CD14-positive monocyte (primary cell): ENCODE results near the gene HAS3. TPM values are rescaled to one million over a fixed set of nuclear protein-coding genes. Genes with fewer than 3 reads are reported as not detected.

Experiments used
- DNase-seq, 3 donors: peaks; one replicate each; pipeline ENCODE4 v3.0.0-alpha.2; 2011 to 2022
- H2AFZ ChIP-seq: 2 replicates; pipeline ENCODE4 v1.6.0; 2012; ENCODE audit warnings: mild to moderate bottlenecking, low read depth, low read length, inconsistent platforms; ENCODE audit not compliant: insufficient read depth, poor library complexity, severe bottlenecking
- H3K27ac ChIP-seq, 2 donors: 1 replicate in 1 of 2; 2 replicates in 1 of 2; pipeline ENCODE4 v1.5.1; 2012 to 2013; ENCODE audit warnings: low read length in 2 of 2, control low read depth in 1 of 2, inconsistent platforms in 1 of 2, low read depth in 1 of 2, mild to moderate bottlenecking in 1 of 2
- H3K27me3 ChIP-seq, 2 donors: one replicate each; pipeline versions ENCODE4 v1.6.0 to v1.6.1; 2011 to 2013; ENCODE audit warnings: low read length in 2 of 2; ENCODE audit not compliant: control insufficient read depth in 2 of 2, insufficient read depth in 2 of 2
- H3K36me3 ChIP-seq, 2 donors: replicated peaks in 1 of 2; 1 replicate in 1 of 2; 2 replicates in 1 of 2; pipeline versions ENCODE4 v1.5.1 to v1.6.1; 2012 to 2013; ENCODE audit warnings: low read length in 2 of 2, control low read depth in 1 of 2, inconsistent platforms in 1 of 2, mild to moderate bottlenecking in 1 of 2; ENCODE audit not compliant: insufficient read depth in 2 of 2, control insufficient read depth in 1 of 2
- H3K4me1 ChIP-seq, 2 donors: 1 replicate in 1 of 2; 2 replicates in 1 of 2; pipeline versions ENCODE4 v1.5.1 to v1.6.1; 2012 to 2013; ENCODE audit warnings: low read length in 2 of 2, control low read depth in 1 of 2, inconsistent platforms in 1 of 2, mild to moderate bottlenecking in 1 of 2, moderate library complexity in 1 of 2; ENCODE audit not compliant: insufficient read depth in 2 of 2, control insufficient read depth in 1 of 2
- H3K4me2 ChIP-seq: replicated peaks from 2 replicates; pipeline ENCODE3; 2012; ENCODE audit warnings: low read length, moderate library complexity, mild to moderate bottlenecking; ENCODE audit not compliant: poor library complexity, severe bottlenecking; ENCODE audit errors: extremely low read depth
- H3K4me3 ChIP-seq, 3 experiments: fragments of 200-600 bp in 1 of 3; sonication (generic) in 1 of 3; replicated peaks in 1 of 3; 1 replicate in 2 of 3; 2 replicates in 1 of 3; pipeline ENCODE4 v1.5.1; 2011 to 2013; ENCODE audit warnings: low read length in 3 of 3, mild to moderate bottlenecking in 3 of 3, control low read depth in 2 of 3, low read depth in 2 of 3, inconsistent platforms in 1 of 3, moderate library complexity in 1 of 3
- H3K79me2 ChIP-seq: 2 replicates; pipeline ENCODE4 v1.6.0; 2012; ENCODE audit warnings: mild to moderate bottlenecking, control low read depth, inconsistent platforms, low read length, moderate library complexity; ENCODE audit not compliant: insufficient read depth
- H3K9ac ChIP-seq: 2 replicates; pipeline ENCODE4 v1.6.0; 2017; ENCODE audit warnings: low read length, mild to moderate bottlenecking; ENCODE audit not compliant: insufficient read depth, poor library complexity, severe bottlenecking
- H3K9me3 ChIP-seq, 2 donors: replicated peaks in 1 of 2; 1 replicate in 1 of 2; 2 replicates in 1 of 2; pipeline versions ENCODE4 v1.5.1 to v1.6.1; 2012 to 2013; ENCODE audit warnings: low read length in 2 of 2, control low read depth in 1 of 2; ENCODE audit not compliant: control insufficient read depth in 1 of 2, insufficient read depth in 1 of 2
- H4K20me1 ChIP-seq: 2 replicates; pipeline ENCODE4 v1.6.0; 2012; ENCODE audit warnings: mild to moderate bottlenecking, low read length, control low read depth, moderate library complexity; ENCODE audit not compliant: insufficient read depth
- H3K27ac Mint-ChIP-seq, 7 donors: one replicate each; pipeline ENCODE4 v1.8.0; 2020; ENCODE audit warnings: mild to moderate bottlenecking in 7 of 7, mixed read lengths in 7 of 7, moderate library complexity in 6 of 7, inconsistent platforms in 2 of 7
- H3K27me3 Mint-ChIP-seq, 3 donors: one replicate each; pipeline ENCODE4 v1.8.0; 2021 to 2022; ENCODE audit warnings: low read depth in 3 of 3, mild to moderate bottlenecking in 3 of 3, mixed read lengths in 3 of 3, moderate library complexity in 3 of 3, inconsistent platforms in 1 of 3
- H3K36me3 Mint-ChIP-seq, 2 donors: one replicate each; pipeline ENCODE4 v1.8.0; 2020; ENCODE audit warnings: mixed read lengths in 2 of 2, inconsistent platforms in 1 of 2, mild to moderate bottlenecking in 1 of 2
- H3K4me1 Mint-ChIP-seq: one replicate; pipeline ENCODE4 v1.8.0; 2020; ENCODE audit warnings: mild to moderate bottlenecking, mixed read lengths
- H3K4me3 Mint-ChIP-seq, 2 donors: one replicate each; pipeline ENCODE4 v1.8.0; 2020; ENCODE audit warnings: mild to moderate bottlenecking in 2 of 2, mixed read lengths in 2 of 2, moderate library complexity in 1 of 2
- H3K9me3 Mint-ChIP-seq, 7 donors: one replicate each; pipeline ENCODE4 v1.8.0; 2020 to 2022; ENCODE audit warnings: mixed read lengths in 7 of 7, mild to moderate bottlenecking in 6 of 7, moderate library complexity in 6 of 7, inconsistent platforms in 2 of 7
- WGBS: methylation state at CpG from one replicate; pipeline ENCODE4 v1.1.5; 2013; ENCODE audit warnings: missing lambda C conversion rate; ENCODE audit not compliant: insufficient coverage; 5-methylcytosine and 5-hydroxymethylcytosine counted together
- intact Hi-C, 2 donors: fragments of 100-400 bp; cut with micrococcal nuclease; formaldehyde crosslinking; loops; one replicate each; pipeline versions ENCODE4 v1.15.0 to v1.15.1; 2023
- polyA plus RNA-seq, 3 donors: library from polyadenylated mRNA; depleted of rRNA in 1 of 3; unstranded in 2 of 3; stranded (reverse) in 1 of 3; fragments of 300-500 nt in 2 of 3; fragments of >200 nt in 1 of 3; fragmentation: Illumina TruSeq in 2 of 3; gene quantifications; 1 replicate in 2 of 3; 2 replicates in 1 of 3; pipeline ENCODE4 v1.2.3, GENCODE V29; 2012 to 2021
- TF ChIP-seq, protein P1 (sequence below): fragments of 200-600 bp; IDR thresholded peaks from one replicate; pipeline ENCODE4 v1.8.0; 2022; ENCODE audit warnings: antibody characterized with exemption, mild to moderate bottlenecking

Gene HAS3
- polyA plus RNA-seq, 3 donors: 1.3 TPM; not detected in 2

- Histone ChIP-seq H3K27me3 (no peaks in the 10 kb centered on the region), H3K9ac (no peak overlapping the region), H2AFZ (no peak overlapping the region), H3K36me3 (peaks cover 56 to 88% of the 10 kb centered on the region in 2 donors), H3K27ac (no peak overlapping the region), H3K4me1 (no peaks in the 10 kb centered on the region), H3K79me2 (no peaks in the 10 kb centered on the region), H4K20me1 (no peaks in the 10 kb centered on the region), H3K4me2 (no peak overlapping the region), H3K9me3 (no peaks in the 10 kb centered on the region), H3K4me3 (no peak overlapping the region)
- Mint-ChIP-seq H3K36me3 (peaks cover 66 to 81% of the 10 kb centered on the region in 2 donors), H3K27ac (no peak overlapping the region), H3K9me3 (no peaks in the 10 kb centered on the region), H3K4me1 (no peaks in the 10 kb centered on the region), H3K4me3 (no peak overlapping the region), H3K27me3 (no peaks in the 10 kb centered on the region)
- DNase-seq: no peak
- TF ChIP-seq, protein P1, sequence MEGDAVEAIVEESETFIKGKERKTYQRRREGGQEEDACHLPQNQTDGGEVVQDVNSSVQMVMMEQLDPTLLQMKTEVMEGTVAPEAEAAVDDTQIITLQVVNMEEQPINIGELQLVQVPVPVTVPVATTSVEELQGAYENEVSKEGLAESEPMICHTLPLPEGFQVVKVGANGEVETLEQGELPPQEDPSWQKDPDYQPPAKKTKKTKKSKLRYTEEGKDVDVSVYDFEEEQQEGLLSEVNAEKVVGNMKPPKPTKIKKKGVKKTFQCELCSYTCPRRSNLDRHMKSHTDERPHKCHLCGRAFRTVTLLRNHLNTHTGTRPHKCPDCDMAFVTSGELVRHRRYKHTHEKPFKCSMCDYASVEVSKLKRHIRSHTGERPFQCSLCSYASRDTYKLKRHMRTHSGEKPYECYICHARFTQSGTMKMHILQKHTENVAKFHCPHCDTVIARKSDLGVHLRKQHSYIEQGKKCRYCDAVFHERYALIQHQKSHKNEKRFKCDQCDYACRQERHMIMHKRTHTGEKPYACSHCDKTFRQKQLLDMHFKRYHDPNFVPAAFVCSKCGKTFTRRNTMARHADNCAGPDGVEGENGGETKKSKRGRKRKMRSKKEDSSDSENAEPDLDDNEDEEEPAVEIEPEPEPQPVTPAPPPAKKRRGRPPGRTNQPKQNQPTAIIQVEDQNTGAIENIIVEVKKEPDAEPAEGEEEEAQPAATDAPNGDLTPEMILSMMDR: no peak
- 100% methylated on average over 1 of the region's 1 CpG for WGBS
- intact Hi-C loops: no loop called here
These were observed 54.7 kb downstream of the HAS3 start for GRCh38 chr16:69160192-69160591.

DNA sequence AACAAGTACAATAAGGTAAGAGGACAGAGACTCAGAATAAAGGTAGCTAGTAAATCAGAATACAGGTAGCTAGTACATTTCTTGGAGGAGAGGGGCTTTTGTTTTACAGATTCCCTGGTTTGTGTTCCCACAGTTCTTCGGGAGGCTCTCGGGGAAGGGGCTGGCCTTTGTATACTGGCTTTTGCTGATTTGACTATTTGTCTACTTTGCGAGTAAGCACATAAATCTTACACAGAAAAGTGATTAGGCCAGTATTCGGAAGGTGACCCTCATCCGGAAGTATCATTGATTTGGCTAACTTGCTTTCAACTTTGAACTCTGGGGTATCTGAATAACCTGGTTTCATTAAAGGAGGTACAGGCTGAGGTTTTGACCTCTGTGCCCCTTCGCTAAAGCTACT, 60.1 kb downstream of the HAS3 start:
- no peak overlapping the region for H2AFZ ChIP-seq
- peaks cover 2 to 9% (median 9%) of the 10 kb centered on the region in 3 donors for H3K27me3 Mint-ChIP-seq
- H3K4me3 ChIP-seq: no peak overlapping the region
- H3K9me3 ChIP-seq: no peaks in the 10 kb centered on the region
- H3K27ac Mint-ChIP-seq: no peak overlapping the region
- peaks cover 55 to 84% of the 10 kb centered on the region in 2 donors for H3K36me3 ChIP-seq
- intact Hi-C loops: no loop called here
- H3K27ac ChIP-seq: no peak overlapping the region
- peaks cover 0 to 10% (median 0%) of the 10 kb centered on the region in 7 donors for H3K9me3 Mint-ChIP-seq
- WGBS: 100% methylated on average over 4 of the region's 6 CpGs
- TF ChIP-seq, protein P1: no peak
- H4K20me1 ChIP-seq: no peaks in the 10 kb centered on the region
- H3K4me1 ChIP-seq: peaks cover 0 to 3% of the 10 kb centered on the region in 2 donors
- H3K27me3 ChIP-seq: no peaks in the 10 kb centered on the region
- H3K4me3 Mint-ChIP-seq: no peak overlapping the region
- no peak overlapping the region for H3K4me2 ChIP-seq
- no peak overlapping the region for H3K9ac ChIP-seq
- peaks cover 77 to 85% of the 10 kb centered on the region in 2 donors for H3K36me3 Mint-ChIP-seq
- peaks cover 2% of the 10 kb centered on the region for H3K4me1 Mint-ChIP-seq
- no peaks in the 10 kb centered on the region for H3K79me2 ChIP-seq
- DNase-seq: no peak
